ENCODE data around the gene CENPP. TPM values are rescaled to one million over a fixed set of nuclear protein-coding genes. Genes with fewer than 3 reads are reported as not detected.

CENPP gene
- total RNA-seq, 2 donors from 2014 or later: 1.9 to 6.8 TPM

DNA sequence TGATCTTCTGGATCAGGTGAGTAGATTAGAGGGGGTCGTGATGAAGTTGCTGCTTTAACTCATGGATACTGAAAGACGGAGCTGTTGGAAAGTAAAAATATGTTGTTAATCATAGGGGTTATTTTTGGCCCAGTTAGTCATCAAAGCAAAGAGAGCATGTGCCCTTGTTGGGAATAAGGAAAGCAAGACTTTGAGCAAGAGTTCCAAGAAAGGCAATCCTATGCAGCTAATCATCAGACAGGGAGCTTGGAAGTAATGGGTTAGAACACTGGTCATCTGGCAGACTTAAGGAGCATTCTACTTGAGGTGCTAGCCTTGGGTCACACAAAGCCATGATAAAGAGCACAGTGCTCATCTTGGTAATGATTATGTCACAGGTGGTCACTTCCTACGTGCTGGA is 138.2 kb downstream of the CENPP start:
- no peaks in the 10 kb centered on the region for H3K36me3 Mint-ChIP-seq (ENCODE audit: low read depth)
- H3K9me3 ChIP-seq (ENCODE audit: control insufficient read depth, low read length, poor library complexity, severe bottlenecking): no peaks in the 10 kb centered on the region
- no peaks in the 10 kb centered on the region for H3K27me3 Mint-ChIP-seq
- ATAC-seq: no peak
- peaks cover 3% of the 10 kb centered on the region for H3K4me1 Mint-ChIP-seq
- DNase-seq: no peak
- no peak overlapping the region for H3K4me3 Mint-ChIP-seq
- H3K27ac Mint-ChIP-seq: no peak overlapping the region

DNA sequence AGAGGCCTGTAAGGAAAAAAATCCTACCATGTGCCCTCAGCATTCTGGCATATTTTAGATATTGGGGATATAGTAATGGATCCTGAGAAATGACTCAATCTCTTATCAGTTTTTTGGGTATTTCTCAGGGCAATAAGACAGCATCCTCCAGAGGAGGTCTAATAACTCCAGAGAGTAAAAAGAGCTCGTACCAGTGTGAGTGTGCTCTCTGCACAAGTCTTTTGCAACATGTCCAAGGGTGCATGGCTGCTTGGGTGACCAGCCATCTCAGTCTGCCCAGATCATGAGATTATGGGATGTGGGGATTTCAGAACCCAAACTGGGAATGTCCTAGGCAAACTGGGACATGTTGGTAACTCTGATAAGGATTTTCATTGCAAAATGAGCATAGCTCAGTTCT is 141.3 kb downstream of the CENPP start:
- H3K27ac Mint-ChIP-seq: no peak overlapping the region
- no peaks in the 10 kb centered on the region for H3K9me3 ChIP-seq (ENCODE audit: control insufficient read depth, low read length, poor library complexity, severe bottlenecking)
- DNase-seq: no peak
- no peak for ATAC-seq
- no peaks in the 10 kb centered on the region for H3K36me3 Mint-ChIP-seq (ENCODE audit: low read depth)
- peaks cover 3% of the 10 kb centered on the region for H3K4me1 Mint-ChIP-seq
- no peaks in the 10 kb centered on the region for H3K27me3 Mint-ChIP-seq
- no peak overlapping the region for H3K4me3 Mint-ChIP-seq

DNA sequence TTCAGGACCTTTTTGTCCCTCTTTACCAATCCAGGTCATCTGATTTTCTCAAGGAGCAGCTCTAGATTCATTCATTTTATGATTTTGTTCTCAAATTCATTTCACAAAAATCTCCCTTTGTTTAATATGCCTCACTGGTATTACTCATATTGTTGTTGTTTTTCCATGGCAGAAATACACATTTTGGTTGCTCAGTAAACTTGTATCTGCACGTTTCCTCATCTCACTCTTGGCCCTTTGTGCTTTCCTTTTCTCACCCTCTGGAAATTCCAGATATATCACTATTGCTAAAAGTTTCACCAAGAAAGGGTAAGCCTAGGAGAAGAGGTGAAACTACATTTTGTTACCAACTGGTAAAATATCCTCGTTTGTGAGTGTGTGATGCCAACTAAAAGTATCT is 141.8 kb downstream of the CENPP start:
- no peaks in the 10 kb centered on the region for H3K9me3 ChIP-seq (ENCODE audit: control insufficient read depth, low read length, poor library complexity, severe bottlenecking)
- Mint-ChIP-seq H3K4me1 (peaks cover 3% of the 10 kb centered on the region), H3K27ac (no peak overlapping the region), H3K27me3 (no peaks in the 10 kb centered on the region), H3K36me3 (ENCODE audit: low read depth) (no peaks in the 10 kb centered on the region), H3K4me3 (no peak overlapping the region)
- DNase-seq: no peak
- no peak for ATAC-seq

DNA sequence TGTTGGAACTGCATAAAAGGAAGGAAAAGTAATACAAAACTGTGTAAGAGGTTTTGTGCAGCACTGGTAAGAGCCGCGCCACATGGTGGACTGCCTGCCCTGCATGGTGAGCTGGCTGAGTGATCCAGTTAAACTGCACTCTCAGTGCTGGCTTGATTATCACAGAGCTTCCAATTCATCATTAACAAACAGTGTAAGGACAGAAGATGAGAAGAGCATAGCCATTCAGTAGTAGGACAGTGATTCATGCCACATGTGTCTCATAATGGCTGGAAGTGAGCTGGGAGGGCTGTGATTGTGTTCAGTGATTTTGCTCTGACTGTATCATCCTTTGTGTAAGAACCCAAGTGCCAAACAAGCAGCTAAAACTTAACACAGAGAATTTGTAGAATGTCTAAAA is 142.5 kb downstream of the CENPP start:
- no peak for ATAC-seq
- H3K36me3 Mint-ChIP-seq (ENCODE audit: low read depth): peaks cover 2% of the 10 kb centered on the region
- H3K4me3 Mint-ChIP-seq: no peak overlapping the region
- DNase-seq: no peak
- peaks cover 3% of the 10 kb centered on the region for H3K4me1 Mint-ChIP-seq
- H3K27ac Mint-ChIP-seq: no peak overlapping the region
- H3K9me3 ChIP-seq (ENCODE audit: control insufficient read depth, low read length, poor library complexity, severe bottlenecking): no peaks in the 10 kb centered on the region
- no peaks in the 10 kb centered on the region for H3K27me3 Mint-ChIP-seq

DNA sequence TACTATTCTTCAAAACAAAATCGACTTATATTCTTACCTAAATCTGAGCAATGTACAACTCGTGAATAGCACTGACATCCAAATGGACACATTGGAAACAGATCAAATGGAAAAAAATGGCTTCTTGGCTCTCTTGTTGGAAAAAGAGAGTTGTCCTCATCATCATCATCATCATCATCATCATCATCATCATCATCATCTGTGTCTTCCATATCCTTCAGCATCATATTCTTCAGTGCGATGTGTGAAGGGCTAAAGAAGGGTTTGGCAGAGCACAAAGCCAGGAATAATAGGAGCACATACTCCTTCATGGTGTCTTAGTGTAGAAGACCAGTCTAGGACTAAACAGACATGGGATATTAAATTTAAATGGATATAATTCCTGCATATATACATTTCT is 148.8 kb downstream of the CENPP start:
- H3K27ac Mint-ChIP-seq: no peak overlapping the region
- no peak for ATAC-seq
- no peak for DNase-seq
- no peak overlapping the region for H3K4me3 Mint-ChIP-seq
- H3K27me3 Mint-ChIP-seq: peaks cover 5% of the 10 kb centered on the region
- peaks cover 4% of the 10 kb centered on the region for H3K36me3 Mint-ChIP-seq (ENCODE audit: low read depth)
- no peaks in the 10 kb centered on the region for H3K9me3 ChIP-seq (ENCODE audit: control insufficient read depth, low read length, poor library complexity, severe bottlenecking)
- peaks cover 3% of the 10 kb centered on the region for H3K4me1 Mint-ChIP-seq

DNA sequence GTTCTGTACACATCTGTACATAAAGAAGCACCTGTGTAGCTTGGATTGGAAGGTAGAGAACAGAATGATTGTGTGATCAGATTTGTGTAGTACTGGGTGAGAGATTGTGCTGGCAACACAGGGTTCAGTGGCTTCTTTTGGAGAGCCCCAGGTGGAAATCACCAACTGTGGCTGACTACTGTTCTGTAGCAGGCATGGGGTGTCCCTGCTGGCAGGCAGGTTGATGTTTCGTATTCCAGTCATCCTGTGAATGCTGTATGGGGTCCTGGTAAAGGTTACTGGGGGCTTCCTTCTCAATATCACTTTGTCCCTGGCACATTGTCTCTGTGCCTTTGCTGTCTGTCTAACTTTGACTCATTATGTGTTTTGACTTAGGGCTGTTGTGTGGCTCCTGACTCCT is 151.2 kb downstream of the CENPP start:
- no peak for DNase-seq
- Mint-ChIP-seq H3K4me3 (no peak overlapping the region), H3K36me3 (ENCODE audit: low read depth) (peaks cover 4% of the 10 kb centered on the region), H3K4me1 (peaks cover 8% of the 10 kb centered on the region), H3K27me3 (peaks cover 5% of the 10 kb centered on the region), H3K27ac (no peak overlapping the region)
- no peak for ATAC-seq
- no peaks in the 10 kb centered on the region for H3K9me3 ChIP-seq (ENCODE audit: control insufficient read depth, low read length, poor library complexity, severe bottlenecking)

DNA sequence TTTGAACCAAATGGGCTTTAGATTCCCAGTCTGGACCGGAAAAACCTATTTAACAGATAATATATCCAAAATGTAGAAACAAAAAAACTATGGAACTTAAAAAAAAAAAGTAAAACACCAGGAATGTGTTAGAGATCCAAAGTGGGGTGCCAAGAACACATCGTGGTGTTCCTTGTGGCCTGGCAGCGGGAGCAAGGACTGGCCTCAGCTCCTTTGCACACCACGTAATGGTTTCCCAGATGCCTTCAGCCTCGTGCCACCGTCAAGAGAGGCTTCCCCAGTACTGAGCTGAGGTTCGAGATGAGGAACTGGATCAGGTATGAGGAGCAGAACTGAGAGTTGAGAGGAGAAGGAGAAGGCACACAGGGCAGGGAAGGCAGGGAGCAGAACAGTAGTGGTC is 153.0 kb downstream of the CENPP start:
- no peak overlapping the region for H3K4me3 Mint-ChIP-seq
- no peak for ATAC-seq
- peaks cover 5% of the 10 kb centered on the region for H3K27me3 Mint-ChIP-seq
- H3K36me3 Mint-ChIP-seq (ENCODE audit: low read depth): peaks cover 2% of the 10 kb centered on the region
- peaks cover 8% of the 10 kb centered on the region for H3K4me1 Mint-ChIP-seq
- no peak for DNase-seq
- no peaks in the 10 kb centered on the region for H3K9me3 ChIP-seq (ENCODE audit: control insufficient read depth, low read length, poor library complexity, severe bottlenecking)
- H3K27ac Mint-ChIP-seq: no peak overlapping the region

DNA sequence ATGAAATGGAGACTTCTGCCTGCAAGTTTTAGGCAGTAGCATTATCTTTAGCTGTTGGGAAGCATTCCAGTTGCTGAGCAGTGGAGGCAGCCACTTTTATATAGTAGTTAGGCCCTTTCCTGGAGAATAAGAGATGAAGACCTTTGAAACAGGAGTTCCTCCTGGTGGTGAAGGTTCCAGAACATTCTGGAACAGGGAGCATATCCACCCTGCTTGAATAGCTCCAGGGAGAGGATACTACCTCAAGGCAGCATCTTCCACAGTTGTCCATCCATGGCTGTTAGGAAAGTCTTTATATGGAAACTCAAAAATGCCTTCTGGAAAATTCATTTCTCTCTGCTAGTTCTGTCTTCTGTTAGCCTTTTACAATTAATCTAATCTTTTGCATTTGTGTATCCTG is 153.6 kb downstream of the CENPP start:
- H3K27ac Mint-ChIP-seq: no peak overlapping the region
- H3K27me3 Mint-ChIP-seq: peaks cover 5% of the 10 kb centered on the region
- H3K4me3 Mint-ChIP-seq: no peak overlapping the region
- ATAC-seq (no peak), DNase-seq (no peak)
- H3K9me3 ChIP-seq (ENCODE audit: control insufficient read depth, low read length, poor library complexity, severe bottlenecking): no peaks in the 10 kb centered on the region
- peaks cover 2% of the 10 kb centered on the region for H3K36me3 Mint-ChIP-seq (ENCODE audit: low read depth)
- peaks cover 8% of the 10 kb centered on the region for H3K4me1 Mint-ChIP-seq

DNA sequence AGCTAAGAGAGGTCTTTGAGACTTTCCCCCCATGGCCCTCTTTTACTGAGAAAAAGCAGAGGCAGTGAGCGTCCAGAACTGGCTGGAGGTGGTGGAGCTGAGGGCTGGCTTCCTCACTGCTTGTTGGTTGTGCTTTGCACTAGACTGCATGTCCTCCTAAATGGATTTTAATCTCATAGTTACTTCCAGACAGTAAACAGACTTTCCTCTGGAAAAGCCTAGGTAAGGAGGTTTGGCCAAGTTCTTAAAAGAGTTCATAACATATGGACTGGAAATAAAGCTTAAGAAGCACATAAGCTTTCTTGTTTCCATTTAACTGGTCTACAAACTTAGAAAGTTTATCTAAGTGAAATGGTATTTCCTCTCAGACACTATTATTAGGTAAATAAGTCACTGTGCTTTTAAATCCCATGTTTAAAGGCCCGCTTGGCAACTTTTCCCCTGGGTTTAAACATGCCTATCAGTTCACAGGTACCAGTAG is 154.6 kb downstream of the CENPP start:
- ATAC-seq (no peak), DNase-seq (no peak)
- Mint-ChIP-seq H3K27me3 (peaks cover 4% of the 10 kb centered on the region), H3K4me3 (no peak overlapping the region), H3K27ac (no peak overlapping the region), H3K4me1 (peaks cover 8% of the 10 kb centered on the region), H3K36me3 (ENCODE audit: low read depth) (peaks cover 2% of the 10 kb centered on the region)
- H3K9me3 ChIP-seq (ENCODE audit: control insufficient read depth, low read length, poor library complexity, severe bottlenecking): no peaks in the 10 kb centered on the region

DNA sequence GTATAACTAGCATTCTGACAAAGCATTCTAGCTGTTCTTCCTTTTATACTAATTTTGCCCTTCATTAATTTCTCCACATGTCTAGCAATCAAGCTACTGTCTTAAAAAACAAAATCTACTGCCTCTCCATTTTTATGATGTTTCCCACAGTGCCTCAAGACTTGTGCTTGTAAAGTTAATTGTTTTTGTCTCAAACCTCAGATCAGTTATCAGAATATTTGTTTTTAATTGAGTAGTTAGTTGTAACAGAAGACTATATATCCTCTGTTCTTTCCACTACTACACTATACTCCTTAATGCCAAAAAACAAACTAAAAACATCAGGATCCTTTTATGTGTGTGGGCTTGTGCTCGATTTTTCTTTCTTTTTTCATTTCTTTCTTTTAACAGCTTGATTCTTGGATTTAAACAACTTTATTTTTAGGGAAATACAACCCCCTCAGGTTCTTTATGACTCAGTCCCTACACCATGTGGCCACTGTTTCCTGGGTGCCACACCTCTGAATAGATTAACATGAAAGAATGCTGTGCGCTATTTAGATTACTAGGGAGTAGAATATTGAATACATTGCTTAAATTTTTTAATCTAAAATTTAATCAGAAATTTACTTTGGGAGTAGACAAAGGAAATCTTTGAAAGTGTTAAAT is 155.4 kb downstream of the CENPP start:
- Mint-ChIP-seq H3K36me3 (ENCODE audit: low read depth) (no peaks in the 10 kb centered on the region), H3K27me3 (no peaks in the 10 kb centered on the region), H3K4me1 (peaks cover 5% of the 10 kb centered on the region), H3K4me3 (no peak overlapping the region), H3K27ac (no peak overlapping the region)
- DNase-seq (no peak), ATAC-seq (no peak)
- H3K9me3 ChIP-seq (ENCODE audit: control insufficient read depth, low read length, poor library complexity, severe bottlenecking): no peaks in the 10 kb centered on the region

DNA sequence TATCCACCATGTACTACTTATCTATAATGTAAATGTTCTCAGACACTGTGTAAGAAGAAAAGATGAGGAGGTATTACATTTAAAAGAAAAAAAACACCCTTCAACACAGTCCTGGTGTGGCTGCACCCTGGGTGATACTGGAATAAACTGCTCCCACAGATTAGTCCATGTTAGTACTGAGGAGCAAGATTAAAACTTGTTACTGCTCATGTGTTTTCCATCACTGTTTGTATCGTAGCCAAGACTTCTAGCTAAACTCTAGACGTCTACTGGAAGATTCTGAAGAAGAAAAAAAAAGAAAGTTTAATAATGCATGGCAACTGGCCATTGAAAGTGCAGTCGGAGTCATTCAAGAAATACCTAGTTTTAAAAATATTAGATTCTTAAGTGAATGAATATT is 156.6 kb downstream of the CENPP start, which contains the start of gene ASPN:
ASPN (minus strand) TSS at position 178 of the 400 bp plus-strand sequence.
- H3K27ac Mint-ChIP-seq: no peak within 1 kb of the TSS
- peaks cover 5% of the 10 kb centered on the region for H3K4me1 Mint-ChIP-seq
- ATAC-seq: no peak

DNA sequence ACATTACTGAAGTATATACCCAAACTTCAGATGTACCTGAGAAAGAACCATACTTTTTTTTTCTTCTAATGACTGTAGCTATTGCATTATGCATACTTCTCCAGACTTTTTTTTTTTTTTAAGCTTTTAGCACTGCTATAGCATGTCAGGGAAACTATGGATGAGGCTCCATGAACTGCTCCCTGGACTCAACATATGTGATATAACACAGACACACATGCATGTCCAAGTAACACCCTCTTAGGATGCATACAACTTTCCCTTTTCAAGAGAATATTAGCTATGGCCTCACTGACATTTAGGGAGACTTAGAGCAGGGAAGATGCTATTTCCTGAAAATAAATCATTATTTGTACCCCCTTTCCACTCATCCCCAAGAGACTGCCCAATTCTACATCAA is 157.1 kb downstream of the CENPP start:
- no peaks in the 10 kb centered on the region for H3K27me3 Mint-ChIP-seq
- H3K4me3 Mint-ChIP-seq: no peak overlapping the region

More for the DNA sequence above, 156.6 kb downstream of the CENPP start, which contains the start of gene ASPN:
- H3K36me3 Mint-ChIP-seq (ENCODE audit: low read depth): no peaks in the 10 kb centered on the region
- H3K9me3 ChIP-seq (ENCODE audit: control insufficient read depth, low read length, poor library complexity, severe bottlenecking): no peaks in the 10 kb centered on the region
- no peak within 1 kb of the TSS for H3K4me3 Mint-ChIP-seq
- H3K27me3 Mint-ChIP-seq: no peaks in the 10 kb centered on the region
- no peak for DNase-seq

DNA sequence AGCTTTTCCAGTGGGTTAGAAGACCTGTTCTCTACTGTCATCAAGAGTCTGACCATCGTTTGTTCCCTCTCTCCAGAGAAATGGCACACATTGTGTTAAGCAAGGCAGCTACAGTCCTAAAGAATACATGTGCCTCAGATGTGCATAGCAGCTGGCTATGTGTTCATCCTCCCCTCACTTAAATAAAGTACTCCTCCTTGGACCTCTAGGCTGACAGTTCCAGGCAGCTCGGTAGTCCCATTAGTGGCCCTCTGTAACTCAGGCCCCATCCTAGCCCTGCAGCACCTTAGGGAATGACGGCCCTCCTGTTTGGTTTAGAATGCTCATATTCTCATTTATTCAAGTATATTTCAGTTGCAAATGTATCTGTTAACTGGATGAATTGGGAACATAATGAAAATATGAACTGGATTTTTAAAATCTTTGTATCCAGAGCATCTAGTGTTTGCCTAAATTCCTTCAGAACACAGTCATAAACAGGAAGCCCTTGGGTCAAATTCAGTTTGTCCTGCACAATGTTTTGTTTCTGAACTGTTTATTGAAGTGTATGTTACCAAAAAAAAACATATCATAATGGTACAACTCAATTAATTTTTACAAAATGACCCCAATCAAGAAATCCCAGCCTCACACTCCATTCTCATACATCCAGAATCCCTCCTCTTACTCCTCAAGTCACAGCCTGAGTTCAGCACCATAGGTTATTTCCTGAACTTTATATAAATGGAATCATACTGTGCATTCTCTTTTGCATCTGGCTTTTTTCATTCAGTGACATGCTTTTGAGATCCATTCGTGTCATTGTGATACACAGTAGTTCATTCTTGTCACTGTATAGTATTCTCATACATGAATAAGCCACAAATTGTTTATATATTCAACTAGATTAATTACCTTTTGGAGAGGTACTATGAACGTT is 158.1 kb downstream of the CENPP start:
- no peaks in the 10 kb centered on the region for H3K9me3 ChIP-seq (ENCODE audit: control insufficient read depth, low read length, poor library complexity, severe bottlenecking)
- no peaks in the 10 kb centered on the region for H3K36me3 Mint-ChIP-seq (ENCODE audit: low read depth)
- no peak for DNase-seq
- H3K27me3 Mint-ChIP-seq: no peaks in the 10 kb centered on the region
- no peak overlapping the region for H3K27ac Mint-ChIP-seq
- H3K4me3 Mint-ChIP-seq: no peak overlapping the region
- H3K4me1 Mint-ChIP-seq: peaks cover 5% of the 10 kb centered on the region
- ATAC-seq: no peak

More for the DNA sequence above, 157.1 kb downstream of the CENPP start:
- DNase-seq: no peak
- ATAC-seq: no peak
- H3K27ac Mint-ChIP-seq: no peak overlapping the region
- peaks cover 5% of the 10 kb centered on the region for H3K4me1 Mint-ChIP-seq
- no peaks in the 10 kb centered on the region for H3K36me3 Mint-ChIP-seq (ENCODE audit: low read depth)
- no peaks in the 10 kb centered on the region for H3K9me3 ChIP-seq (ENCODE audit: control insufficient read depth, low read length, poor library complexity, severe bottlenecking)

Measured in T-helper 17 cell (primary cell).